Subcutaneous adipose tissue (tissue), 4 donors: Measurements from ENCODE around the gene SLC2A11. TPM values are rescaled to one million over a fixed set of nuclear protein-coding genes. Genes with fewer than 3 reads are reported as not detected.

Experiments used
- total RNA-seq, 4 donors: library from RNA; depleted of rRNA; stranded (reverse); fragments of >200 nt; gene quantifications; one replicate each; pipeline ENCODE4 v1.1.0, GENCODE V29; 2016
- TF ChIP-seq, protein P1 (sequence below): fragments of 450-650 bp; IDR thresholded peaks from one replicate; pipeline ENCODE4 v1.5.1; 2016; ENCODE audit warnings: low read depth, mild to moderate bottlenecking, control low read depth, antibody characterized with exemption, moderate library complexity

Gene SLC2A11
- total RNA-seq, 4 donors from 2014 or later: 4.8 to 10.2 (median 5.5) TPM

DNA sequence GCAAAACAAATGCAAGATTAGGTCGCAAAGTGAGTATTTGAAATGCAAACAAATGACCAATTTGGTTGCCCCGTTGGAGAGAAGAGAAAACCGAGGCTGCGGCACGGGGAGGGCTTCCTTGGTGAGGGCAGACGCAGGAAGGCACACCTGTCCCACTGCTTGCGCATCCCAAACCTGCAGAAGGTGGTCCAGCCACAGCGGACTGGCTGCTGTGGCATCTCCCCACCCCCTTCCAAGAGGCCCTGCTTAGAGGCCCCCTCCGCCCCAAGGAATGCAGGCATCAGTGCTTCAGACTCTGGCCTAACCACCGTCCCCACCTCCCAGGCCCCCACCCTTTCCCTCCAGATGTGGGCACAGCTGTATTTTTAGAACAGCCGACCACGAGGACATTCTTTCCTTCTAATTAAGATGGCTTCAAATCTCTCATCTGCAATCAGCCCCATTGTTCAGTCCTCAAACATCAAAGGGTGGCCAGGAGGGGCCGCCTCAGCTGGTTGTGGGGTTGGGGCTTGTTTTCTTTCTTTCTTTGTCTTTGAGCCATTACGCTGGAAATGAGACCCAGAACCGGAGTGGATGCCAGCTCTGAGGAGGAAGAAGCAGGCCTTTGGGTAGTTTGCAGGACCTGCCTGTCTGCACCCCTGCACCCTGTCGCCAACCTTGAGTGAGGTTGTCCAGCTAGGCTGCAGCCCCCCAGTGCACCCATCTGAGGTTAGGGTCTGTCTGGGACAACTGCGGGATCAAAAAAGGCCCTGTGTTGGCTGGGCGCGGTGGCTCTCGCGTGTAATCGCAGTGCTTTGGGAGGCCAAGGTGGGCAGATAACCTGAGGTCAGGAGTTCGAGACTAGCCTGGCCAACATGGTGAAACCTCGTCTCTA lies 9.4 kb upstream of the SLC2A11 start:
- TF ChIP-seq, protein P1, sequence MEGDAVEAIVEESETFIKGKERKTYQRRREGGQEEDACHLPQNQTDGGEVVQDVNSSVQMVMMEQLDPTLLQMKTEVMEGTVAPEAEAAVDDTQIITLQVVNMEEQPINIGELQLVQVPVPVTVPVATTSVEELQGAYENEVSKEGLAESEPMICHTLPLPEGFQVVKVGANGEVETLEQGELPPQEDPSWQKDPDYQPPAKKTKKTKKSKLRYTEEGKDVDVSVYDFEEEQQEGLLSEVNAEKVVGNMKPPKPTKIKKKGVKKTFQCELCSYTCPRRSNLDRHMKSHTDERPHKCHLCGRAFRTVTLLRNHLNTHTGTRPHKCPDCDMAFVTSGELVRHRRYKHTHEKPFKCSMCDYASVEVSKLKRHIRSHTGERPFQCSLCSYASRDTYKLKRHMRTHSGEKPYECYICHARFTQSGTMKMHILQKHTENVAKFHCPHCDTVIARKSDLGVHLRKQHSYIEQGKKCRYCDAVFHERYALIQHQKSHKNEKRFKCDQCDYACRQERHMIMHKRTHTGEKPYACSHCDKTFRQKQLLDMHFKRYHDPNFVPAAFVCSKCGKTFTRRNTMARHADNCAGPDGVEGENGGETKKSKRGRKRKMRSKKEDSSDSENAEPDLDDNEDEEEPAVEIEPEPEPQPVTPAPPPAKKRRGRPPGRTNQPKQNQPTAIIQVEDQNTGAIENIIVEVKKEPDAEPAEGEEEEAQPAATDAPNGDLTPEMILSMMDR: no peak

- TF ChIP-seq, protein P1: no peak
These were observed 8.4 kb upstream of the SLC2A11 start for GRCh38 chr22:23849009-23850006.

DNA sequence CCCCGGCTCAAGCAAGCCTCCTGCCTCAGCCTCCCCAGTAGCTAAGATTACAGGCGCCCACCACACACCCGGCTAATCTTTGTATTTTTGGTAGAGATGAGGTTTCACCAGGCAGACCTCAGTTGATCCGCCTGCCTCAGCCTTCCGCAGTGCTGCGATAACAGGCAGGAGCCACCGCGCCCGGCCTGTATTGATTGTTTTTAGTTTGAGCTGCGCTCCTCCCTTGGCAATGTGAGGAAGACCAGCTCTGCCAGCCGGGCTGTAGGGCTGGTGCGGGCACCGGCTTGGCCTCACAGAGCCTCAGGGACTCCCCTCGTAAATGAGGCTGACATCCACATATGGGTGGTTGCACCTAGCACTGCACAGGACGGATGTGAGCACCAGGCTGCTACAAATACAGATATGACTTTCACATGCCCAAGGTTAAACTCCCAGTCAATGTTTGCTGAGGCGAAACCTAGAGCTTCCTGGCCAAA lies 7.5 kb upstream of the SLC2A11 start:
- TF ChIP-seq, protein P1: no peak

DNA sequence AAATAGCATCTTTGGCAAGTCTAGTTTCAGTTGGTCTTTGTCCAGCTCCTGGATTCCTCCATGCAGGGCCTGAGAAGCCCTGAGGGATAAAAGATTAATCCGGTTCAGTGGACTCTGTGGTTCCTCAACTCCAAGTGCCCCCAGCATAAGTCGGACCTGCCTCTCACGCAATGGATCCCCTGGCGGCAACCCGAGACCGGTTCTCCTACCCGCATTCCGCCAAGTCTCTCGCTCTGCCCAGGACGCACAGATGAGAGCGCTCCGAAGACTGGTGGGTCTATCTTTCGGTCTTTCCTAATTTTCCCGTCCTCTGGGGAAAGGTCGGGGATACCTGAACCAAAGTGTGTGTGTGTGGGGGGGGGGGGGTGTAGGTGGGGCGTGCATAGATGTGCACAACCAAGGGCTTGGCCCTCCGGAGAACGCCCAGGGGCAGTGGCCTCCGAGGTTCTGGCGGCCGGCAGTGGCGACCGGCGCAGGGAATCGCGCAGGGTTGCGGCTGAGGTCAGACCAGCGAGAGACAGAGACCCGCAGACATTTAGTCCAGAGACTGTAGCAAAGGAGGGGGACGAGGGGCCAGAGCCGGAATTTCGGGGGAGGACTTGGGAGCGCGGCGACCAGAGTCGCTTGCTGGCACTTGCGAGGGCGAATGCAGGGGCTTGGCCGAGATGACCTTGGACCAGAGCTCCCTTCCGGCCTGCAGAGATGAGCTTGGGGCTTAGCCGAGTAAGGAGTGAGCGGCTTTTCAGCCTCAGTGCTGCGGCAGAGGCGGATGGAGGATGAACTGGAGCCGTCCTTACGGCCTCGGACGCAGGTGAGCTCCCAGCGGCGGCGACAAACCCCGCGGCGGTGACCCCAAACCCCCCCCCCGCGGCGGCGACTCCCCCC lies 712 bp upstream of the SLC2A11 start:
- TF ChIP-seq, protein P1: no peak

DNA sequence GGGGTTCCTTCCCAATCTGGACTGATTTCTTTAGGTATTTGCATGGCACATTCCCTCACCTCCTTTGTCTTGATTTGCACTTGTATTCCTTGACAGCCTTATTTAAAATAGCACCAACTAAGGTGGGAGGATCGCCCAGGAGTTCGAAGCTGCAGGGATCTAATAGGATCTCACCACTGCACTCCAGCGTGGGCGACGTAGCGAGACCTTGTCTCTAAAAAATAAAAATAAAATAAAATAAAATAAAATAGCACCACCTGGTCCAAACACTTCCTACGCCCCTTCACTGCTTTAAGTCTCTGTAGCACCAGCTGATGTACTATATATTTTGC lies 775 bp downstream of the SLC2A11 start:
- TF ChIP-seq, protein P1: no peak

DNA sequence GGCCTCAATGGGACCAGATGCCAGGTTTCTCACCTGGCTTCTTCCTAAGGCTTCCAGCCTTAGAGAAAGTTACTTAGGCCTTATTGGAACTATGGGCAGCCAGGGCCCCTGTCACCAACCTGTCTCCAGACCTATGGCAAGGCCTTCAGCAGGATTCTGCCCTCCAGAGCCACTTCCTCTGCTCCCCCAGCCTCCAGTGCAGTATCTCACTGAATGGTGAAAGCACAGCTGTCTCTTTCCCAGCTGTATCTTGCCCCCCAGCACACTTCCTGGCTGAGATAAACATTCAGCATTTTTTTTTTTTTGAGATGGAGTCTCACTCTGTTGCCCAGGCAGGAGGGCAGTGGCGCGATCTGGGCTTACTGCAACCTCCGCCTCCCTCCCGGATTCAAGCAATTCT lies 1.5 kb downstream of the SLC2A11 start:
- TF ChIP-seq, protein P1: no peak
